Measurements from ENCODE around the gene BNIP3.
A peak's percentile ranks its signal among the peaks of the same experiment; 100 is the strongest.

BNIP3 gene, protein sequence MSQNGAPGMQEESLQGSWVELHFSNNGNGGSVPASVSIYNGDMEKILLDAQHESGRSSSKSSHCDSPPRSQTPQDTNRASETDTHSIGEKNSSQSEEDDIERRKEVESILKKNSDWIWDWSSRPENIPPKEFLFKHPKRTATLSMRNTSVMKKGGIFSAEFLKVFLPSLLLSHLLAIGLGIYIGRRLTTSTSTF

DNA sequence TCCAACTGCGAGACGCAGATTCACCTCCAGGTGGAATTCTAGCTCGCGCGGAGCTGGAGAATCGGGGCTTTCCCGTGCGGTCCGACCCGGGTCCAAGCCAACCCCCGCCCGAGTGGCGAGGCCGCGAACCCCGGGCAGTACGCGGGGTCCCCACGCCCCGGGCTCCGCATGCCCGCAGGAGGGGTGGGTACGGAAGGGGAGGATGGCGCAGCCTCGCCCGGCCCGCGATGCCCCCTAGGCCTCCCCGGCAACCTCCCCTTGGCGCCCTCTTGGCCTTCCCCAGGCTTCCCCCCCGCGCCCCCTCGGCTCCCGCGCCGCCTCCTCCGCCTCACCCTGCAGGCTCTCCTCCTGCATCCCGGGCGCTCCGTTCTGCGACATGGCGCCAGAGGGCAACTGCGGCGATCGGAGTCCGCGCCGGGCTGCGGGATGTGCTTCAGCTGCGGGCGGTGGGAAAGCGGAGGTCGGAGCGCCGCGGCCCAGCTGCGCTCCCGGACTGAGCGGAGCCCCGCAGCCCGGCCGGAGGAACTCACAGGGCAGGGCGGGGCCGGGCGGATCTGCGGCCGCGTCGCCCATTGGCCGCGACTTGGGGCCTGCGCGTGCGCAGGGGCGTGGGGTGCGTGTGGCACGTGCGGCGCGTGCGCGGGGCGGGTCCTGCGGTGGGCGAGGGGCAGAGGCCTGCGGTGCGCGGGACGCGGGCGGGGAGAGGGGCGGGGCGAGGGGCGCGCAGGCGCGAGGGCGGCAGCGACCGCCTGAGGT is at the start of gene BNIP3:
TSS of gene BNIP3 (minus strand) at position 495 of the 756 bp plus-strand sequence. CDS start at position 378, 117 bp downstream.
- peak; percentile 38 for DNase-seq

DNA sequence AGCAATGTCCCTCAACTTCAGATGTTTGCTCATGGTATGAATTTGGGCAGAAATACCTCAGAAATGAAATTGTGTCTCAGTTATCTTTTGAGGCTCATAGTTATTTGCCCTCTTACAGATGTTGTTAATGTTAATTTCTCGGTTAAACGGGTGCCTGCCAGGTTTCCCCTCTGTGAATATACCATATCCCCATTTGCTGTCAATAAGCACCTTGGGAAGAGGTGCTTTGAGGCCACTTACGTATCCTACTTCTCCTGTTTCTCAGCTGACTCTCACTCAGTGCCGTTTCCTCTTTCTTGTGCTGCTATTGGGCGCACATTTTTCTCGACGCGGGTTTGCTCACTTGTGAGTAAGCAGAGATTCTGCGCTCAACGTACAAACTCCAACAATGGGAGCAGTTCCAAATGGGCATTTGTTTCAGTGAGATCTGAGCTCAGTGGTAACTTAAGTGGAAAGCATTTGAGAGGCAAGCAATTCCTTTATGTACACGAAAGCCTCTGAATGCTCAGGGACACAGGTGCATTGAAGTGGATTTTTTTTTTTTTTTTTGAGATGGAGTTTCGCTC is 49.3 kb upstream of the BNIP3 start:
- peak; percentile 60 for DNase-seq

DNA sequence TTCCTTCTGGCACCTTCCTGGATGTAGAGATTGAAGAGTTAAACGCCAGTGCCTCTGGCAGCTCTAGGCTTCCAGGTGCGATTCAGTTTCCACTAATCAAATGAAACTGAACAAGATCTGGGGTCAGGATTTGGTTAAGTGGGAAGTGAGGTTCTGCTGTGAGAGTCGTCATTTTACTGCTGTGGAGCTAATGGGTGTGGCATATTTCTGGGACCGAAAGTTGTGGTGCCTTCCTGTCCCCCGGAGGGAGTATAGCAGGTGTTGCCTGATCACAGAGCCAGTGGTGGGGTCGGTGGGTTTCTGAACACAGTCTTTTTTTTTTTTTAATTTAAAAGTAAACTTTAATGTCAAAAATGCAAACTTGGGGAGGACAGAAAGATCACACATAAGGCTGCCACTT is 47.0 kb upstream of the BNIP3 start:
- DNase-seq = no peak

DNA sequence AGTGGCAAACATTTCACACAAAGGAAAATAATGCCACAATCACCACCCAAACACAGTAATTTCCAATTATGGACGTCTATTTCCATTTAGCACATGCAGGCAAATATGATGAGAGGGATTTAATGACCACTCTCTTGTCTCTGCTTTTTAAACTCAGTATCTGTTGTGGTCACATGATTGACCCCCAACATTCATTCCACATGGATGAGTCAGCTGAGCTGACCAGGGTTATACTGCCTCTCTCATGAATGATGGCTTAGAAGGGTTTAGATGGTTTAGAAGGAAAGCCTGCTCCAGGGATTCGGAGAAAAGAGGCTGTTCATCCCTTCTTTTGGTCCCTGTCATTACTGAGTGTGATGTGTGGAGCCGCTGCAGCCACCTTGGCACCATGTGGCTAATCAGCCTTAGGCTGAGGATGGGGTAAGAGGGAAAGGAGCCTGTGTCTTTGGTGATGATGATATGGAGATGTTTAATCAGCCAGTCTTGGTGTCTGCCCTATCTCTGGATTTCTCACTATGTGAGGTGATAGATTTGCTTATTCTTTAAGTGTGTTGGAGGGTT is 45.8 kb upstream of the BNIP3 start:
- DNase-seq = no peak

DNA sequence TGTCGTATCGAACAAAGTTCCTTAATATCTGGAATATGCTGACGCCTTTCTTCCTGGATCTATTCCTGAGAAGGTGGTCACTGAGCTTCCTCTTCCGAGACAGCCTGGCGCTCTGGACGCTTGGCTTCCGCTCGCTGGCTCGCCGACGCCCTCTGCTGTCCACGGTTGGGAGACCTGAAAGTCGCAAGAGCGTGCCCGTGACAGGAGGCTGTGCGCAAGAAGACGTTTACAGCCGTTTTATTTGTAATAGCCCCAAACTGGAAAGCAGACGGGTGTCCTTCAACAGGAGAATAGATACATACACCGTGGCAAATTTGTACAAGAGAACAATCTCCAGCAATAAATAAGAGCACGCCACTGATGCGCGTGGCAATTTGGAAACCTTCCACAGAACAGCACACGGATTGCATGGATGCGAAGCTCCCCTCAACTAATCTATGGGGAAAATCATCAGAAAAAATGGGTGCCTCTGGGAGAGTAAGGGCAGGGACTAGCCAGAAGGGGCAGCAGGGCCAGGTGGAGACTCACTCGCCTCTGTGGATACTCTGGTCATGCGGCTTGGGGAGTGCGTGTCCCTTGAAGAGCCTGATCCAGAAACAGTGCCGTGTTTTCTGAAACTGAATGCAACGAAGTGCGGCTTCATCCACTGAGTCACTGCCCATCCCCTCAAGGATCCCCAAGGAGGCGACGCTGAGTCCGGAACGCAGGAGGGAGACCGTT is 41.5 kb upstream of the BNIP3 start:
- peak; percentile 50 for DNase-seq

DNA sequence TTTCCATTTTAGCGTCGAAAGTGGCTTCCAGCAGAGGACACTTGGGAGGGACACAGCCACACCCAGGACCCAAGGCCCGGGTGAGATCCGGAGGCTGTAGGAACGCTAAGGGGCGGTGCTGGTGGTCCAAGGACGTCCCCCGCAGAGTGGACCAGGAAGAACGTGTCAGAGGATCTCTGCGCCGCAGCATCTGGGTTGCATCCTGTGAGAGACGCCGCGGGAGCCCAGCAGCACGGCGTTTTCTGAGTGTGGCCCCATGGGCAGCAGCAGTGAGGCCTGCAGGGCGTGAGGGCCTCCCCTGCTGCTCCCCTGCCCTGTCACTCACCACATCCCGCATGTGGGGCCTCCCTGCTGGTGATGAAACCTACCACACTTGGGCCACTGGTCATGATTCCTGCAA is 40.5 kb upstream of the BNIP3 start:
- DNase-seq = no peak

DNA sequence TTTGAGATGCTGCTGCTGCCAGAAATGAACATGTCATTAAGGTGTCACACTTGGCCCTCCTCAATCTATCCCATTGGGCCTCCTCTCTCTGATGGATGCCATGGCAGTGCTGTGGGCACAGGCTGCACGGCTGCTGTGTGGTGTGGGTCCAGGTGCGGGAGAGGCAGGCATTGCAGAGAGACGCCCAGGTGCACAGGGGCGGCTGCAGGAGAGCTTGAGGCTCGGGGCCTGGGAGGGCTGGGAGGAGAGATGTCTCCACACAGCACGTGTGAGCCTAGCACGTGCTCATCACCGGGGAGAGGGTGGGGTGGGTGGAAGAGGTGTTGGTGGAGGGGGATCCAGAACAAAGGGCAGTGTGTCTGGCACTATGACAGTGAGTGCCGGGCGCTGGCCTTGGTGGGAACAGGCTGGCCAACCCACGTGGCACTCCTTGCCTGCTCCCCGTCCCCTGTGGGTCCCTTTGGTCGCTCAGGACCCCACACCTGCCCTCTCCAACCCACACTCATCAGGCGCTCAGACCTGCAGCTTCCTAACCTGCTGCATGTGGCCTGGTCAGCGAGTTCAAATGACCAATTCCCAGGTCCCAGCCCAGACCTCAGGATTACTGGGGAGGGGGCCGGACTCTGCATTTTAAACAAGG is 39.9 kb upstream of the BNIP3 start:
- no peak for DNase-seq

DNA sequence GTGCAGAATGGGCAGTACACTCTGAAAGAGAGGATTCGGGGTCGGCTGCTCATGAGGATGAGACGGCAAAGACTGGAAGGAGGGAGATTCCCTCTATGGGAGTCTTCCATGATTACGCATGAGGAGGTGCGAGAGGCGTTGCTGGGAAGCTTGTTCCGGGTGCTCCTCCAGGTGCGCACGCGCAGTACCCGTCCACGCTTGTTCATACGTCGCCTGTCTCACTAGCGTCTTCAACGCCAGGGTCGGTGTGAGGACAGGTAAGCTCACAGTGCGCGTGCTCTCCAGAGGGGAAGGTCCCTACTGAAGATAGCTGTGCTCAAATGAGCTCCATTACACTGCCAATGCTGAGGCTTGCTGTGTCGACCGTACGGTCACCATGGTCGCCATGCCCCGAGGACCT is 39.3 kb upstream of the BNIP3 start:
- DNase-seq = no peak

DNA sequence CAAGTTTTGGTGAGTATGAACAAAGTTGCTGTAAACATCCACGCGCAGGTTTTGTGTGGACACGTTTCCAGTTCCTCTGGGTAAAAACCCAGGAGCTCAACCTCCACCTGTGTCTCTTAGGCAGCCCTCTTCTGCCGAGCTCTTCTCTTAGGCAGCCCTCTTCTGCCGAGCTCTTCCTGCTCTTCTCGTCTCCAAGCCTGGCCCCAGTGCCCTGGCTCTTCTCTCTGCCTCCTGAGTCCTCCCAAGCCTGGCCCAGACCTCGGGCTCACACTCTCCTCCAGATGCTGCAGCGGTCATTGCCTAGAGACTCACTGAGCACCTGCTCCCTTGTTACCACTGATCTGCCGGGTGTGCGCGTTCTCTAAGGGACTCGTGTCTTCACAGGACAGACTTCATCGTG is 38.7 kb upstream of the BNIP3 start:
- DNase-seq = no peak

DNA sequence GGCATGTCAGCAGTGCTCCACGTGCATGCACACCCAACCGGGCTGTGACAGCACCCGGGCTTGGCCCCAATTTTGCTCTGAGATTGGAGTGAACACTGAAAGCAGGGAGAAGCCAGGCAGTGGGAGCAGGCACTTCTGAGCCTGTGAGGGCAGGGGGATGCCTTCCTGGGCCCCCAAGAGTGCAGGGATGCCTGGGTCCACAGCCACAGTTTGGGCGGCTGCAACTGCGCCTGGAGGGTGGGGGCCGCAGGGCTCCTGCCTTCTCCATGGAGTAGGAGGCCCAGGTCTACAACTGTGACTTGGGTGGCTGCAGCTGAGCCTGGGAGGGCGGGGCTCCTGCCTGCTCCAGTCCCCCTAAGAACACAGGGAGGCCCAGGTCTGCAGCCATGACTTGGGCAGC is 37.6 kb upstream of the BNIP3 start:
- no peak for DNase-seq

DNA sequence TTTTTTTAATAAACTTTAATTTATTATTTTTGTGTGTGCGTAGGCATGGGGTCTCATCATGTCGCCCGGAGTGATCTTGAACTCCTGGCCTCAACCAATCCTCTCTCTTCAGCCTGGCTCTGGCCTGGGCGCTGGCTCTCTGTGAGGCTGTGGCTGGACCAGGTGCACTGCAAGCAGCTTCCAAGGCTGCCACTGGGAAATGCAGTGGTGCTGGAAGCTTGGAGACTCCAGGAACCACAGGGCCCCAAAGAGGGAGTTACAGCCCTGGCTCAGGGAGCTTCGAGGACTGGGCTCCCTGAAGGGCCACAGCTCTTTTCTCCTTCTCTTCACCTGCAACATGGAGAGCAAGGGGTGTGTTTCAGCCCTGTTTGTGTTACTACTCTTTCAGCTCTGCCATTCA is 36.7 kb upstream of the BNIP3 start:
- DNase-seq = no peak

DNA sequence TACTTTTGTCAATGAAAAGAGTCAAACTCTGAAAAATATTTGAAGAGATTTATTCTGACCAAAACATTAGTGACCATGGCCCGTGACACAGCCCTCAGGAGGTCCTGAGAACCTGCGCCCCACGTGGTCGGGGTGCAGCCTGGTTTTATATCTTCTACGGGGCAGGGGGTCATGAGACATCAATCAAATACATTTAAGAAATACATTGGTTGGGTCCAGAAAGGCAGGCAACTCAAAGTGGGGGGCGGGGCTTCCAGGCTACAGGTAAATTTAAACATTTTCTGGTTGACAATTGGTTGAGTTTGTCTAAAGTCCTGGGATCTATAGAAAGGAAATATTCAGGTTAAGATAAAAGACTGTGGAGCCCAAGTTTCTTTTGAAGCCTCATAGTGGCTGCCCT is 34.8 kb upstream of the BNIP3 start:
- DNase-seq = no peak

DNA sequence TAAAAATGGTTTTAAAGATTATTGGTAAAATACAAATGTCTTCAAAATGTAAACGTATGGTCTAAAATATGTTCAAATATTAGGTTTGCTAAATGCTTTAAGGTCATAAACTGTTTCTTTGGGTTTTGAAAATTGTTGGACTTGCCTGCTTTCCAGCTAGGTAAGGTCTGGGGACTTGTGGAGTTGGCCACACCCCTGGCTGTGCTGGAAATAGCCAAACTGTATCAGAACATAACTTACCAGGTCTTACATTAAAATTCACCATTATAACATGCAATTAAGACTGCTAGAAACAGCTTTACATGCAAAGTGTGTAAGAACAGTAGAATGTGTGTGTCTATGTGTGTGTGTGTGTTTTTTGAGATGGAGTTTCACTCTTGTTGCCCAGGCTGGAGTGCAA is 29.7 kb upstream of the BNIP3 start:
- DNase-seq = no peak

DNA sequence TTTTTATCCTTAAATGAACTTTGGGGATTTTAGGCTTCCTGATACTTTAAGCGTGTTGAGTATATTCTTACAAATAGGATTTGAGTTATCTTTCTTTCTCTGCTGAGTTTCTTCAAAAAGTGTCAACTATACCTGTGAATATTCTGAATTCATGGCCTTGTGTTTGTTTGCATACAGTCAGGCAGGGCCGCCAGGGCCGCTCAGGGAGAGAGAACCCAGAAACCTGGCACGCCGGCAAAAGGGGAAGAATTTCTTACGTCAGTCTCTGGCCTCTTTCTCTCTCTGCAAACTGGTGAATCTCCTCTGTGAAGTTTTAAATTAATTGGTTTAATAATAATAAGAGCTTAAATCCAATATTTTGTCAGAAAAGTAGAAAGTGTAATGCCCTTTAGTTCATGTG is 29.3 kb upstream of the BNIP3 start:
- no peak for DNase-seq

DNA sequence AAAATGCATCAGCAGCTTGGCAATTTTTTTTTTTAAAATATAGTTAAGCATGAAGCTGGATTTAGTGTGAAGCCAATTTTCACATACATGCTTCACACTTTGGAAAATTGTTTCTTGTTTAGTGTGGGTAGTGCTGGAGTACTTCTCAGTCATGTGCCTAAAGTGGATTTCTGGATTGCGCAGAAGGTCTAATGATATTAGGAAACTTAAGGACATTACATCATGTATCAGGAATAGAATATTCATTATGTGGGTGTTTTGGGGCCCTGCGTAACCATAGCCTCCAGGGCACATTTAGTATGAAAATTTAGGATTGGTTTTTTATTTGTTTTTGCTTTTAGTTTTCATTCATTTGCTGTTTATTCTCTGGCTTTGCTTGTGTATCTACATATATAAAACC is 28.8 kb upstream of the BNIP3 start:
- no peak for DNase-seq

DNA sequence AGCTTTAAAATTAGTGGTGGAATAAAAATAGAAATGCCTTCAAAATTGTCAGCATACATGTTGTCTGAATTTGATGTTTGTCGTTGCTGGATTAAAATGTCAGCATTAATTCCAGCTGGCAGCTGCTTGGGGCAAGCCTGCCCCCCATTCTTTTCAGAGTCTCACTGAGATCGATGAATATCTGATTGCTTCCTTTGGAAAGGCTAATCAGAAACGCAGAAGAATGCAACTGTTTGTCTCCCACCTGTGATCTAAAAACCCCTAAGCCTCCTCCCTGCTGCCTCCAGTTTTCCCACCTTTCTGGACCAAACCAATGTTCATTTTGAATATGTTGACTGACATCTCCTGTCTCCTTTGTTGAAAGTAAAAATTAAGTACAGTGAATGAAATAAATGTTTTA is 27.9 kb upstream of the BNIP3 start:
- DNase-seq = no peak

DNA sequence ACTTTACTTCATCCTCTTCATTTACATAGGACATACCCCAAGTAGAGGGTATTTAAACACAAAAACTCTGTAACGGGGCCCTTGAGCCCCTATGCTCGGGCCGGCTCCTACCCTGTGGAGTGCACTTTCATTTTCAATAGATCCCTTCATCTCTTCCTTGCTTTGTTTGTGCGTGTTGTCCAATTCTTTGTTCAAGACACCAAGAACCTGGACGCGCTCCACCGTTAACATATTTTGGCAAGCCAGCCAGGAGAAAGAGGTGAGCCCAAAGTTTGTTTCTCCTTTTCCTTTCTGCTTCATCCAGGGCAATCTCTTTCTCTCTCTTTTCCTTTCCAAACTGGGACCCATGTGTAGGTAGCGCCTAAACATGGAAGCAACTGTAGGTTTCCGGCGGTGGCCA is 26.0 kb upstream of the BNIP3 start:
- DNase-seq = no peak

DNA sequence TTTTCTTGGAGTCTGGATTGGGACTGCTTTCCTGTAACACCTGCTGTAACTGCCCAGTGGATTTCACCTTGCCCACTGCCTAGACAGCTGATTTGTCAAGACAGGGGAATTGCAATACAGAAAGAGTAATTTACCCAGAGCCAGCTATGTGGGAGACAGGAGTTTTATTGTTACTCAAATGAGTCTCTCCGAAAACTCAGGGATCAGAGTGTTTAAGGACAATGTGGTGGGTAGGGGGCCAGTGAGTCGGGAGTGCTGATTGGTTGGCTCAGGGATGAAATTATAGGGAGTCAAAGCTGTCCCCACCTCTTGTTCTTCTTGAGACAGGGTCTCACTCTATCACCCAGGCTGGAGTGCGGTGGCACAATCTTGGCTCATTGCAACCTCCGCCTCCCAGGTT is 25.2 kb upstream of the BNIP3 start:
- DNase-seq = no peak

DNA sequence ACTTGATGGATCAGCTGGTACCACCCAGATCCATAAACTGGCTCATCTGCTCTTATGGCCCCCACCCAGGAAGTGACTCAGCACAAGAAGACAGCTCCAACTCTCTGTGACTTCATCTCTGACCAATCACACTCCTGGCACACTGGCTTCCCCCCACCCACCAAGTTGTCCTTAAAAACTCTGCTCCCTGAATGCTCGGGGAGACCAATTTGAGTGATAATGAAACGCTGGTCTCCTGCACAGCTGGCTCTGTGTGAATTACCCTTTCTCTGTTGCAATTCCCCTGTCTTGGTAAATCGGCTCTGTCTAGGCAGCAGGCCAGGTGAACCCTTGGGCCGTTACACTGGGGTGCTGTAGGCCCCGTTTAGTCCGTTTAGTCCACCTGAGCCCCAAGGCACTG is 23.4 kb upstream of the BNIP3 start:
- DNase-seq = no peak

DNA sequence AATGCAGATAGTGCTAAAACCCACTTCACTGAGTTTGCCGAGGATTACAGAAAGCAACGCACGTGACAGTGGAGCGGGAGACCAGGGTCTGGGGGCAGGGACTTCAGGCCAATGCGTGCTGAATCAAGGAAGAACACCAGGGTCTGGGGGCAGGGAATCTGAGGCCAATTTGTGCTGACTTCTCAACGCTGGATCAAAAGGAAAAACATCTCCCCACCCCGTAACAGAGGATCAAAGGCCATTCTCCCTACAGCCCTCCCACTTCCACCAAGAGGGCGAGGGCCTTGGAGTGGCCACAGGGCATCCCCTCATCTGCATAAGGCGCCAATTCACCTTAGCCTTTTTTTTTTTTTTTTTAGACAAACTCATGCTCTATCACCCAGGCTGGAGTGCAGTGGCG is 22.3 kb upstream of the BNIP3 start:
- DNase-seq = no peak

DNA sequence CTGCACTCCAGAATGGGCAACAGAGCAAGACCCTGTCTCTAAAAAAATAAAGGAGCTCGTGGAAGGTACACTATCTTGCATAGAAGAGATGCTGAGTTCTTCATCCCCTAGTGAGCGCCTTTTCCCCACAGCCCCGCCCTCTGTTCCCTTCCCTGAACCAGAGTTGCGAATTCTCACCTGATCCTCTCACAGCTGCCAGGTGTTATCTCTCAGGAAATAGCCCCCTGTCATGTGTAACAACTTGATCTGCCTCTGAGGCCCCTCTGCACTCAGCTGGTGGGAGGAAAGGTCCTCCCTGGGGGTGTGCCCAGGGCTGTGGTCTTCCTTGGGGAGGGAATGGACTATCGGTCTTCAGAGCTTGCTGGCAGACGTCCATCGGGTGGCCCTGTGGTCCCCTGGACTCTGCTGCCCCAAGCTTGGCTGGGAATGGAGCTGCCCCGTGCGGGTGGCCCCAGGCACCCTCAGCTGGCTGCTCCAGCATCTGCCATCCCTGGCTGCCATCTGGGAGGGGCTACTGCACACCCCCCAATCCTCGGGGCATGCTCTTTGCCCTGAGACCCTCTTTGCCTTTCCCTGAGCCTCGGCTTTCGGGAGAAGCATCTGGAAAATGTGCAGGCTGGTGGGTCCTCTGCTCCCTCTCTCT is 21.7 kb upstream of the BNIP3 start:
- no peak for DNase-seq

DNA sequence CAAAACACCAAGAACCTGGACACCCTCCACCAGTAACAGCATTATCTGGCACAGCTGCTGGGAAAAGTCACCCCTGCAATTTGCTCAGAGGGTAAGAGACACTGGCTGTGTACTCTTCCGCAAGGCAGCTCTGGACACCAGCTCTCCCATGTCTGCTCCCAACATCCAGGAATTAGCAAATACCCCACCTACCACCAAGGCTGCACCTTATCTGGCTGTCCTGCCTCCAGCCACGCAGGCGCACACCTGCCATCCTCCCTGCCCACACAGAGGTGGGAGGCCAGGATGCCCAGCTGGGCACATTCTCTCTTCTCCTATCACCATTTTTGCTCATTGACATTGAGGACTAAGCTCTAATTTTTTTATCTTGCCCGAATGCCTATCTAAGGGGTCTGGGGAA is 20.3 kb upstream of the BNIP3 start:
- DNase-seq = no peak
